Activated CD8-positive, alpha-beta memory T cell treated with anti-CD3 and anti-CD28 coated beads, Interleukin-2, amount 50 U/mL, for 1 hour (primary cell): ENCODE results near the gene HERC4.
"Not testable (repeated sequence)": the region's sequence is repeated elsewhere in the genome, so short reads cannot be mapped to it uniquely, and the experiment has no call there.

ENCODE experiments used
- DNase-seq: peaks from one replicate; pipeline ENCODE4 v3.0.0-alpha.2; 2020; ENCODE audit errors: extremely low read depth

The HERC4 gene

GRCh38 chr10:68047554-68048327 lies 27.3 kb downstream of the HERC4 start:
- DNase-seq = no peak

- DNase-seq = no peak
Measured at GRCh38 chr10:68047122-68047521, 28.0 kb downstream of the HERC4 start.

GRCh38 chr10:68046642-68047041 lies 28.4 kb downstream of the HERC4 start:
- no peak for DNase-seq

GRCh38 chr10:68043030-68043429 lies 32.1 kb downstream of the HERC4 start:
- DNase-seq = no peak

GRCh38 chr10:68032113-68032512 lies 43.0 kb downstream of the HERC4 start:
- no peak for DNase-seq

GRCh38 chr10:68027429-68027828 lies 47.7 kb downstream of the HERC4 start:
- no peak for DNase-seq

GRCh38 chr10:68023292-68023691 lies 51.8 kb downstream of the HERC4 start:
- DNase-seq = no peak

- DNase-seq = not testable (repeated sequence)
Measured at GRCh38 chr10:68022324-68022723, 52.8 kb downstream of the HERC4 start.

GRCh38 chr10:68016519-68016918 lies 58.6 kb downstream of the HERC4 start:
- not testable (repeated sequence) for DNase-seq

- DNase-seq = no peak
Measured at GRCh38 chr10:68010426-68010940, 64.6 kb downstream of the HERC4 start.

- no peak for DNase-seq
Measured at GRCh38 chr10:68007356-68007755, 67.7 kb downstream of the HERC4 start.

GRCh38 chr10:68001539-68001938 lies 73.5 kb downstream of the HERC4 start:
- DNase-seq = no peak

- DNase-seq = no peak
Measured at GRCh38 chr10:68001000-68001399, 74.1 kb downstream of the HERC4 start.

GRCh38 chr10:67990093-67990492 lies 85.0 kb downstream of the HERC4 start:
- no peak for DNase-seq

- no peak for DNase-seq
Measured at GRCh38 chr10:67988606-67989005, 86.5 kb downstream of the HERC4 start.

GRCh38 chr10:67982603-67983002 lies 92.5 kb downstream of the HERC4 start:
- not testable (repeated sequence) for DNase-seq

GRCh38 chr10:67978749-67979148 lies 96.3 kb downstream of the HERC4 start:
- no peak for DNase-seq

GRCh38 chr10:67977251-67977650 lies 97.8 kb downstream of the HERC4 start:
- DNase-seq = no peak

GRCh38 chr10:67976292-67977245 lies 98.5 kb downstream of the HERC4 start:
- no peak for DNase-seq

GRCh38 chr10:67975871-67976270 lies 99.2 kb downstream of the HERC4 start:
- DNase-seq = no peak

- no peak for DNase-seq
Measured at GRCh38 chr10:67971311-67971710, 103.8 kb downstream of the HERC4 start.

- no peak for DNase-seq
Measured at GRCh38 chr10:67969875-67970274, 105.2 kb downstream of the HERC4 start.

- not testable (repeated sequence) for DNase-seq
Measured at GRCh38 chr10:67966035-67966434, 109.0 kb downstream of the HERC4 start.
